Lower leg skin (tissue), 3 donors: ENCODE measurements around the gene RPL27.

Experiments
- POLR2A ChIP-seq, 2 donors: fragments of 450-650 bp; IDR thresholded peaks; one replicate each; pipeline ENCODE4 v1.6.1; 2016 to 2017; ENCODE audit warnings: antibody characterized with exemption in 2 of 2, mild to moderate bottlenecking in 1 of 2, moderate library complexity in 1 of 2
- TF ChIP-seq, protein P1 (sequence below), 3 donors: fragments of 450-650 bp; IDR thresholded peaks; one replicate each; pipeline ENCODE4 v1.5.1; 2016; ENCODE audit warnings: antibody characterized with exemption in 3 of 3, mild to moderate bottlenecking in 3 of 3, moderate library complexity in 2 of 3

DNA sequence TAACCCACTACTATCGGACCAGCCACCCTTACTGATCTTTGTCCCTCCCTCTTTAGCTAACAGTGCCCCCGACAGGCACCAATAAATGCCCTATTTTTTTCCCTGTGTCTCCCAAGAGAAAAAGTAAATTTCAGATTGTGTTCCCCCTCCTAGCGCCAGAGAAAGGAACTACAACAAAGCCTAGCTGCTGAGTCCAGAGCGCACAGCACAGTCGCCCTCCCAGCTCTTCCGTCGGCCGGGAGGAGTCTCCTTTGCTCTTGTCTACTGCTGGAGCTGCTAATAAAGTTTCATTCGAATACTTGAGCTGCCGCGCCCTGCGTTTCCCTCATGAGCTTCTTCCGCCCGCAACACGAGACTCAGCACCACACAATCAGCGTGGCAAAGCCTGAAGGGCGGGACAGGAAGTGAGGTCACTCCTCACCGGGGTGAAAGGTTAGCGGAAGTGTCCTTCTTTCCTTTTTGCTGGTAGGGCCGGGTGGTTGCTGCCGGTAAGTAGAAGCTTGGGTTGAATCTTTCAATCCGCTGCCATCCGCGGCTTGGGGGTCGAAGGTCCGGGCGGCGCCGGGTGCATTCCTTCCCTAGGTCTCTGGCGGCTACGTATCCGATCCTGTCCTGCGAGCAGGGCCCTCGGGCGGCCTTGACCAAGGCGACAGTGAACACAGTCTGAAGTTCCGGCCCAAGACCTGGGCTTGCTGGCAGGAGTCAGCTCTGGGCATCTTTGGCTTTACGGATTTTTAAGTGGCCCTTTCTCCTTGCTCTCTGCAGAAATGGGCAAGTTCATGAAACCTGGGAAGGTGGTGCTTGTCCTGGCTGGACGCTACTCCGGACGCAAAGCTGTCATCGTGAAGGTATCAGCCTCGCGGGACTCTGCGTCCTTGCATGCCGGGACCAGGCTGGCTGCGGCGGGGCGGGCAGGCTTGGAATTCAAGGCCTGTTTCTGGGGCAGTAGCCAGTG is at the start of gene RPL27:
- TF ChIP-seq, protein P1, sequence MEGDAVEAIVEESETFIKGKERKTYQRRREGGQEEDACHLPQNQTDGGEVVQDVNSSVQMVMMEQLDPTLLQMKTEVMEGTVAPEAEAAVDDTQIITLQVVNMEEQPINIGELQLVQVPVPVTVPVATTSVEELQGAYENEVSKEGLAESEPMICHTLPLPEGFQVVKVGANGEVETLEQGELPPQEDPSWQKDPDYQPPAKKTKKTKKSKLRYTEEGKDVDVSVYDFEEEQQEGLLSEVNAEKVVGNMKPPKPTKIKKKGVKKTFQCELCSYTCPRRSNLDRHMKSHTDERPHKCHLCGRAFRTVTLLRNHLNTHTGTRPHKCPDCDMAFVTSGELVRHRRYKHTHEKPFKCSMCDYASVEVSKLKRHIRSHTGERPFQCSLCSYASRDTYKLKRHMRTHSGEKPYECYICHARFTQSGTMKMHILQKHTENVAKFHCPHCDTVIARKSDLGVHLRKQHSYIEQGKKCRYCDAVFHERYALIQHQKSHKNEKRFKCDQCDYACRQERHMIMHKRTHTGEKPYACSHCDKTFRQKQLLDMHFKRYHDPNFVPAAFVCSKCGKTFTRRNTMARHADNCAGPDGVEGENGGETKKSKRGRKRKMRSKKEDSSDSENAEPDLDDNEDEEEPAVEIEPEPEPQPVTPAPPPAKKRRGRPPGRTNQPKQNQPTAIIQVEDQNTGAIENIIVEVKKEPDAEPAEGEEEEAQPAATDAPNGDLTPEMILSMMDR (IDR thresholded peaks at IDR 0.05): peak in 1 of 3 donors; percentile 93
- no peak for TF ChIP-seq POLR2A (IDR thresholded peaks at IDR 0.05)
